Parathyroid adenoma (tissue), 2 donors: ENCODE results near the gene OCA2.

Source experiments
- H2AFZ ChIP-seq: fragments of 300-600 bp; sonication (generic); one replicate; pipeline ENCODE4 v1.7.0; 2017; ENCODE audit warnings: antibody characterized with exemption, mild to moderate bottlenecking
- H3K27ac ChIP-seq: fragments of 300-600 bp; sonication (generic); one replicate; pipeline ENCODE4 v1.7.0; 2017
- H3K27me3 ChIP-seq: fragments of 300-600 bp; sonication (generic); one replicate; pipeline ENCODE4 v1.7.0; 2017; ENCODE audit warnings: low read length; ENCODE audit not compliant: control insufficient read depth, insufficient read depth
- H3K36me3 ChIP-seq: fragments of 300-600 bp; sonication (generic); one replicate; pipeline ENCODE4 v1.7.0; 2017; ENCODE audit warnings: low read length; ENCODE audit not compliant: control insufficient read depth, insufficient read depth
- H3K4me1 ChIP-seq: fragments of 300-600 bp; sonication (generic); one replicate; pipeline ENCODE4 v1.7.0; 2017; ENCODE audit warnings: control low read depth
- H3K4me2 ChIP-seq: fragments of 300-600 bp; sonication (generic); one replicate; pipeline ENCODE4 v1.7.0; 2017; ENCODE audit warnings: low read length
- H3K4me3 ChIP-seq: fragments of 300-600 bp; sonication (generic); one replicate; pipeline ENCODE4 v1.7.0; 2017; ENCODE audit warnings: low read depth, low read length
- H3K79me2 ChIP-seq: fragments of 300-600 bp; sonication (generic); one replicate; pipeline ENCODE4 v1.7.0; 2017; ENCODE audit warnings: control low read depth
- H3K9ac ChIP-seq: fragments of 300-600 bp; sonication (generic); one replicate; pipeline ENCODE4 v1.7.0; 2017; ENCODE audit warnings: mild to moderate bottlenecking
- H3K9me3 ChIP-seq: fragments of 300-600 bp; sonication (generic); one replicate; pipeline ENCODE4 v1.7.0; 2017; ENCODE audit warnings: low read length; ENCODE audit not compliant: control insufficient read depth
- CTCF ChIP-seq: fragments of 300-600 bp; sonication (generic); IDR thresholded peaks from one replicate; pipeline ENCODE4 v1.7.0; 2017; ENCODE audit warnings: antibody characterized with exemption, mild to moderate bottlenecking
- donor health status: primary hyperparathyroidism.

Gene OCA2

GRCh38 chr15:28003302-28004037 lies 95.6 kb downstream of the OCA2 start:
- Histone ChIP-seq H3K36me3 (no peaks in the 10 kb centered on the region), H3K4me3 (no peak overlapping the region), H3K79me2 (no peaks in the 10 kb centered on the region)

GRCh38 chr15:28002867-28003266 lies 96.2 kb downstream of the OCA2 start:
- no peak for TF ChIP-seq CTCF
- Histone ChIP-seq H3K4me1 (no peaks in the 10 kb centered on the region), H3K9ac (no peak overlapping the region), H2AFZ (no peak overlapping the region), H3K79me2 (no peaks in the 10 kb centered on the region), H3K27me3 (no peaks in the 10 kb centered on the region), H3K9me3 (no peaks in the 10 kb centered on the region), H3K4me3 (no peak overlapping the region), H3K36me3 (no peaks in the 10 kb centered on the region), H3K4me2 (no peak overlapping the region), H3K27ac (no peak overlapping the region)

More at GRCh38 chr15:28003302-28004037, 95.6 kb downstream of the OCA2 start:
- Histone ChIP-seq H3K27ac (no peak overlapping the region), H3K9ac (no peak overlapping the region), H3K27me3 (no peaks in the 10 kb centered on the region), H3K4me2 (no peak overlapping the region), H3K9me3 (no peaks in the 10 kb centered on the region), H3K4me1 (no peaks in the 10 kb centered on the region), H2AFZ (no peak overlapping the region)
- no peak for TF ChIP-seq CTCF

GRCh38 chr15:28002136-28002861 lies 96.8 kb downstream of the OCA2 start:
- H3K9ac ChIP-seq = no peak overlapping the region
- no peaks in the 10 kb centered on the region for H3K4me1 ChIP-seq
- H3K9me3 ChIP-seq = no peaks in the 10 kb centered on the region
- H3K4me2 ChIP-seq = no peak overlapping the region
- TF ChIP-seq CTCF = no peak
- H3K27me3 ChIP-seq = no peaks in the 10 kb centered on the region
- no peak overlapping the region for H3K27ac ChIP-seq
- no peak overlapping the region for H3K4me3 ChIP-seq
- no peaks in the 10 kb centered on the region for H3K79me2 ChIP-seq
- no peak overlapping the region for H2AFZ ChIP-seq
- no peaks in the 10 kb centered on the region for H3K36me3 ChIP-seq

GRCh38 chr15:28001641-28002040 lies 97.5 kb downstream of the OCA2 start:
- no peak overlapping the region for H3K4me2 ChIP-seq
- no peaks in the 10 kb centered on the region for H3K9me3 ChIP-seq
- no peak for TF ChIP-seq CTCF
- H3K36me3 ChIP-seq = no peaks in the 10 kb centered on the region
- no peaks in the 10 kb centered on the region for H3K27me3 ChIP-seq
- no peaks in the 10 kb centered on the region for H3K4me1 ChIP-seq
- no peaks in the 10 kb centered on the region for H3K79me2 ChIP-seq
- no peak overlapping the region for H3K27ac ChIP-seq
- no peak overlapping the region for H3K4me3 ChIP-seq
- H2AFZ ChIP-seq = no peak overlapping the region
- H3K9ac ChIP-seq = no peak overlapping the region
